HepG2 (cell line): Measurements from ENCODE around the gene C14orf93. TPM values are rescaled to one million over a fixed set of nuclear protein-coding genes. Genes with fewer than 3 reads are reported as not detected.

ENCODE experiments used
- ELF3 ChIP-seq: IDR thresholded peaks from 2 replicates; pipeline ENCODE4 v1.6.1; 2016; ENCODE audit warnings: missing genetic modification reagents, missing compliant biosample characterization
- HMG20A ChIP-seq: IDR thresholded peaks from 2 replicates; pipeline ENCODE4 v1.6.1; 2016; ENCODE audit warnings: borderline replicate concordance
- HNF4G ChIP-seq, 2 experiments: sonication (generic) in 1 of 2; formaldehyde crosslinking in 1 of 2; IDR thresholded peaks; 2 replicates each; pipeline versions ENCODE4 v1.4.0 to v1.6.1; 2011 to 2020; ENCODE audit warnings: borderline replicate concordance in 2 of 2, low read depth in 2 of 2, mild to moderate bottlenecking in 2 of 2, low read length in 1 of 2, missing genetic modification reagents in 1 of 2, moderate library complexity in 1 of 2
- KIAA2018 ChIP-seq: sonication (generic); formaldehyde crosslinking; IDR thresholded peaks from 2 replicates; pipeline ENCODE4 v1.5.0; 2020; ENCODE audit warnings: mild to moderate bottlenecking, missing genetic modification reagents, borderline replicate concordance
- PLSCR1 ChIP-seq: sonication (generic); formaldehyde crosslinking; IDR thresholded peaks from 2 replicates; pipeline ENCODE4 v1.5.0; 2020; ENCODE audit warnings: missing genetic modification reagents, mild to moderate bottlenecking, borderline replicate concordance
- RFX5 ChIP-seq: IDR thresholded peaks from 2 replicates; pipeline ENCODE4 v1.6.1; 2011; ENCODE audit warnings: low read depth, low read length, improper control_type of control experiment
- SP140L ChIP-seq: sonication (generic); formaldehyde crosslinking; IDR thresholded peaks from 2 replicates; pipeline ENCODE4 v1.4.0; 2020; ENCODE audit warnings: missing genetic modification reagents, borderline replicate concordance
- TBX3 ChIP-seq: fragments of 450-650 bp; IDR thresholded peaks from 2 replicates; pipeline ENCODE4 v1.6.1; 2017; ENCODE audit warnings: antibody characterized with exemption, mild to moderate bottlenecking, inconsistent platforms, borderline replicate concordance
- TRIM24 ChIP-seq: sonication (generic); formaldehyde crosslinking; IDR thresholded peaks from 2 replicates; pipeline ENCODE4 v1.8.0; 2022; ENCODE audit warnings: mild to moderate bottlenecking, missing genetic modification reagents
- USF2 ChIP-seq, 2 experiments: sonication (generic) in 1 of 2; formaldehyde crosslinking in 1 of 2; IDR thresholded peaks; 2 replicates each; pipeline versions ENCODE4 v1.5.1 to v1.6.1; 2011 to 2020; ENCODE audit warnings: borderline replicate concordance in 1 of 2, low read depth in 1 of 2, low read length in 1 of 2, mild to moderate bottlenecking in 1 of 2, missing genetic modification reagents in 1 of 2, moderate library complexity in 1 of 2
- ZNF335 ChIP-seq: sonication (generic); formaldehyde crosslinking; IDR thresholded peaks from 2 replicates; pipeline ENCODE4 v1.4.0; 2020; ENCODE audit warnings: missing genetic modification reagents
- ZNF446 ChIP-seq: sonication (generic); formaldehyde crosslinking; IDR thresholded peaks from 2 replicates; pipeline ENCODE4 v1.5.0; 2020; ENCODE audit warnings: mild to moderate bottlenecking, missing genetic modification reagents
- polyA plus RNA-seq, 8 experiments: library from polyadenylated mRNA; depleted of rRNA in 3 of 8; stranded (reverse) in 7 of 8; unstranded in 1 of 8; fragments of >200 nt; fragmentation: Illumina TruSeq in 4 of 8; extraction: Trizol in 4 of 8; gene quantifications; 2 replicates each; pipeline versions ENCODE4 v1.2.1 to v1.2.3, GENCODE V29; 2011 to 2016; ENCODE audit warnings: low read depth in 4 of 8, missing spikeins in 1 of 8, mixed read lengths in 1 of 8; ENCODE audit not compliant: insufficient read depth in 1 of 8
- total RNA-seq, 5 experiments: library from RNA; depleted of rRNA; stranded (reverse); fragments of >200 nt; fragmentation: Illumina TruSeq; extraction: Trizol; gene quantifications; 2 replicates each; pipeline ENCODE4 v1.2.3, GENCODE V29; 2016; ENCODE audit warnings: low read depth in 1 of 5
- TF ChIP-seq, protein P1 (sequence below): sonication (generic); formaldehyde crosslinking; IDR thresholded peaks from 2 replicates; pipeline ENCODE4 v1.8.1; 2023; ENCODE audit warnings: mild to moderate bottlenecking, missing genetic modification reagents

The C14orf93 gene
- total and polyA plus RNA-seq, 2 of the 13 experiments (the other 11 are each of a cell fraction or from before 2014, with no cell fraction given), result 11.4 to 22.5 TPM

DNA sequence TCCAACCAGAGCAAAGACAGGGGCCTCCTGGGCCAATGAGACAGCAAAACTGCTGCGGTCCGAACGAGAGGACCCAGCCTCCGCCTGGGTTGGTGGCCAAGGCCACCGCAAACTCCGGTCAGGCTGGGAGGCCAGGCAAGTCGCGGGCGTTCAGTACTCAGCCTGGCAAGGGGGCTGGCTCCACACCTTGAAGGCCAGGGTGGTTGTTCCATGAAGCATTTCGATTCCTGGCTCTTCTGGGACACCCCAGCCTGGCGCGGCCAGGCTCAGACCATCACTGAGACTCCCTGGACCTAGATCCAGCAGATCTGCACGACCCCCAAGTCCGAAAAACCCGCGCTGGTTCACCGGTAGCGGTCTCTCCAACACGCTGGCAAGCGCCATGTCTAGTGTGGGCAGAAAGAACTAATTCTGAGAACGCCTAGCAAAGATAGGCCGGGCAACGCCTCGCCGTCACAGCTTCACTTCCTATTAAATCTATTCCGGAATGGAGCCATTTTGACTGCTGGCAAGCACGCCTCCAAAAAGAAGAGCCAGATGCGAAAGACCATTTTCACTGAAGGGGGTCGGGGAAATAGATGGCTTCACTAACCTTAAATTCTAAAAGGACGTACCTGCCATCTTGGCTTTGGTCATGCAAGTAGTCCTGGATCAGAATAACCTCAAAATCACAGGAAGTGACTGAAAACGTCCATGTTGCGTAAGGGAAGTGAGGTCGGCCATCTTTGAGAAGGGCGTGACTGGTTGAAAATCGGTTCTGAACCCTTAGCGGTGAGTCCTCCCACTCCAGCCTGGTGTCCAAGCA lies 24.8 kb upstream of the C14orf93 start, which contains the start of gene PSMB5 (continued):
- TF ChIP-seq, protein P1, sequence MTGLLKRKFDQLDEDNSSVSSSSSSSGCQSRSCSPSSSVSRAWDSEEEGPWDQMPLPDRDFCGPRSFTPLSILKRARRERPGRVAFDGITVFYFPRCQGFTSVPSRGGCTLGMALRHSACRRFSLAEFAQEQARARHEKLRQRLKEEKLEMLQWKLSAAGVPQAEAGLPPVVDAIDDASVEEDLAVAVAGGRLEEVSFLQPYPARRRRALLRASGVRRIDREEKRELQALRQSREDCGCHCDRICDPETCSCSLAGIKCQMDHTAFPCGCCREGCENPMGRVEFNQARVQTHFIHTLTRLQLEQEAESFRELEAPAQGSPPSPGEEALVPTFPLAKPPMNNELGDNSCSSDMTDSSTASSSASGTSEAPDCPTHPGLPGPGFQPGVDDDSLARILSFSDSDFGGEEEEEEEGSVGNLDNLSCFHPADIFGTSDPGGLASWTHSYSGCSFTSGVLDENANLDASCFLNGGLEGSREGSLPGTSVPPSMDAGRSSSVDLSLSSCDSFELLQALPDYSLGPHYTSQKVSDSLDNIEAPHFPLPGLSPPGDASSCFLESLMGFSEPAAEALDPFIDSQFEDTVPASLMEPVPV (CRISPR knock-in tag), result peak; percentile 88
- TF ChIP-seq RFX5, result peak; percentile 87
- no peak; the same call in 1 of the 2 replicates for TF ChIP-seq KIAA2018 (CRISPR knock-in tag)
- no peak for TF ChIP-seq HMG20A (CRISPR knock-in tag)
- TF ChIP-seq HNF4G (IDR thresholded peaks at IDR 0.05; ENCODE audit: borderline replicate concordance, low read depth, low read length), result no peak
- TF ChIP-seq HNF4G (CRISPR knock-in tag; IDR thresholded peaks at IDR 0.05; ENCODE audit: borderline replicate concordance, low read depth), result no peak
- peak; percentile 31; the same call in 1 of the 2 replicates for TF ChIP-seq TBX3
- peak; percentile 91 for TF ChIP-seq ZNF335
- peak; percentile 5; the same call in 1 of the 2 replicates for TF ChIP-seq USF2 (IDR thresholded peaks at IDR 0.05; ENCODE audit: low read depth, low read length)
- TF ChIP-seq USF2 (CRISPR knock-in tag; IDR thresholded peaks at IDR 0.05; ENCODE audit: borderline replicate concordance), result no peak; the same call in 1 of the 2 replicates
- TF ChIP-seq SP140L (CRISPR knock-in tag), result peak; percentile 78; the same call in 1 of the 2 replicates
- 0 out of 2 replicates have a peak, but pooled peaks have one; percentile 78 for TF ChIP-seq PLSCR1 (CRISPR knock-in tag)
- TF ChIP-seq TRIM24 (CRISPR knock-in tag), result no peak
- peak; percentile 88 for TF ChIP-seq ELF3 (CRISPR knock-in tag)
- TF ChIP-seq ZNF446 (CRISPR knock-in tag), result peak; percentile 45; the same call in 1 of the 2 replicates
